ENCODE results near the gene HPF1. TPM values are rescaled to one million over a fixed set of nuclear protein-coding genes. Genes with fewer than 3 reads are reported as not detected.

Gene HPF1
- total and polyA plus RNA-seq, 10 donors, result 15.7 to 47.6 (median 22.4) TPM

GRCh38 chr4:169770416-169770815 lies 12.7 kb upstream of the HPF1 start:
- H3K36me3 ChIP-seq, result no peaks in the 10 kb centered on the region
- no peak overlapping the region for H3K4me3 ChIP-seq
- peaks cover 0 to 14% (median 7%) of the 10 kb centered on the region in 7 donors for H3K27me3 ChIP-seq (replicated peaks in 1 of 7)
- H3K9me3 ChIP-seq, result no peaks in the 10 kb centered on the region
- DNase-seq, result no peak
- intact Hi-C loops (cut with DNase I; ENCODE audit: low total_unique reads), result no loop called here
- no peak overlapping the region for H3K27ac ChIP-seq
- peaks cover 0 to 11% (median 6%) of the 10 kb centered on the region in 6 donors for H3K4me1 ChIP-seq
- TF ChIP-seq CTCF (IDR thresholded peaks at IDR 0.05 in 8 of 11, conservative IDR thresholded peaks at IDR 0.05 in 3 of 11), result no peak
- TF ChIP-seq POLR2A (IDR thresholded peaks at IDR 0.05), result no peak
- TF ChIP-seq POLR2AphosphoS5 (IDR thresholded peaks at IDR 0.05), result no peak

GRCh38 chr4:169768385-169768784 lies 10.6 kb upstream of the HPF1 start:
- WGBS, 5 donors, result 86 to 91% (median 88%) methylated on average over 3 of the region's 3 CpGs
- no peak for DNase-seq
- H3K4me1 ChIP-seq, result no peaks in the 10 kb centered on the region
- H3K27ac ChIP-seq, result no peak overlapping the region
- H3K27me3 ChIP-seq (replicated peaks in 1 of 7), result no peaks in the 10 kb centered on the region
- intact Hi-C loops (cut with DNase I; ENCODE audit: low total_unique reads), result no loop called here
- H3K9me3 ChIP-seq, result no peaks in the 10 kb centered on the region
- H3K36me3 ChIP-seq, result no peaks in the 10 kb centered on the region
- no peak overlapping the region for H3K4me3 ChIP-seq
- TF ChIP-seq CTCF (IDR thresholded peaks at IDR 0.05 in 8 of 11, conservative IDR thresholded peaks at IDR 0.05 in 3 of 11) (no peak), POLR2A (IDR thresholded peaks at IDR 0.05) (no peak), POLR2AphosphoS5 (IDR thresholded peaks at IDR 0.05) (no peak)

- H3K4me3 ChIP-seq, result no peak overlapping the region
- no peak for DNase-seq
- H3K36me3 ChIP-seq, result no peaks in the 10 kb centered on the region
- H3K27ac ChIP-seq, result no peak overlapping the region
- no peaks in the 10 kb centered on the region for H3K27me3 ChIP-seq (replicated peaks in 1 of 7)
- intact Hi-C loops (cut with DNase I; ENCODE audit: low total_unique reads), result no loop called here
- H3K9me3 ChIP-seq, result no peaks in the 10 kb centered on the region
- TF ChIP-seq POLR2AphosphoS5 (IDR thresholded peaks at IDR 0.05) (no peak), CTCF (IDR thresholded peaks at IDR 0.05 in 8 of 11, conservative IDR thresholded peaks at IDR 0.05 in 3 of 11) (no peak), POLR2A (IDR thresholded peaks at IDR 0.05) (no peak)
- 84 to 88% (median 88%) methylated on average over 3 of the region's 3 CpGs for WGBS, 5 donors
- no peaks in the 10 kb centered on the region for H3K4me1 ChIP-seq
Measured at GRCh38 chr4:169766741-169767140, 9.0 kb upstream of the HPF1 start.

GRCh38 chr4:169765835-169766234 lies 8.1 kb upstream of the HPF1 start:
- no peak for DNase-seq
- H3K4me3 ChIP-seq, result no peak overlapping the region
- intact Hi-C loops (cut with DNase I; ENCODE audit: low total_unique reads), result no loop called here
- TF ChIP-seq POLR2AphosphoS5 (IDR thresholded peaks at IDR 0.05) (no peak), POLR2A (IDR thresholded peaks at IDR 0.05) (no peak), CTCF (IDR thresholded peaks at IDR 0.05 in 8 of 11, conservative IDR thresholded peaks at IDR 0.05 in 3 of 11) (no peak)
- no peaks in the 10 kb centered on the region for H3K4me1 ChIP-seq
- H3K36me3 ChIP-seq, result no peaks in the 10 kb centered on the region
- WGBS, 5 donors, result 82 to 94% (median 89%) methylated on average over 2 of the region's 2 CpGs
- no peaks in the 10 kb centered on the region for H3K9me3 ChIP-seq
- H3K27me3 ChIP-seq (replicated peaks in 1 of 7), result no peaks in the 10 kb centered on the region
- no peak overlapping the region for H3K27ac ChIP-seq
